Upper lobe of left lung (tissue), 4 donors: ENCODE measurements around the gene BOC.

Experiments
- EP300 ChIP-seq, 4 donors: sonication (generic); formaldehyde crosslinking; IDR thresholded peaks; one replicate each; pipeline ENCODE4 v1.5.1; 2017; ENCODE audit warnings: antibody characterized with exemption in 4 of 4, control low read depth in 2 of 4
- POLR2A ChIP-seq, 4 donors: fragments of 450-650 bp; IDR thresholded peaks; one replicate each; pipeline ENCODE4 v1.5.1; 2016 to 2017; ENCODE audit warnings: antibody characterized with exemption in 4 of 4, mild to moderate bottlenecking in 2 of 4
- POLR2AphosphoS5 ChIP-seq, 2 donors: sonication (generic); formaldehyde crosslinking; IDR thresholded peaks; one replicate each; pipeline ENCODE4 v1.5.1; 2017; ENCODE audit warnings: antibody characterized with exemption in 2 of 2
- TF ChIP-seq, protein P1 (sequence below), 6 experiments: fragments of 450-650 bp in 4 of 6; fragments of 200-600 bp in 2 of 6; sonication (generic) in 2 of 6; IDR thresholded peaks; one replicate each; pipeline ENCODE4 v1.5.1; 2016 to 2019; ENCODE audit warnings: antibody characterized with exemption in 6 of 6

DNA sequence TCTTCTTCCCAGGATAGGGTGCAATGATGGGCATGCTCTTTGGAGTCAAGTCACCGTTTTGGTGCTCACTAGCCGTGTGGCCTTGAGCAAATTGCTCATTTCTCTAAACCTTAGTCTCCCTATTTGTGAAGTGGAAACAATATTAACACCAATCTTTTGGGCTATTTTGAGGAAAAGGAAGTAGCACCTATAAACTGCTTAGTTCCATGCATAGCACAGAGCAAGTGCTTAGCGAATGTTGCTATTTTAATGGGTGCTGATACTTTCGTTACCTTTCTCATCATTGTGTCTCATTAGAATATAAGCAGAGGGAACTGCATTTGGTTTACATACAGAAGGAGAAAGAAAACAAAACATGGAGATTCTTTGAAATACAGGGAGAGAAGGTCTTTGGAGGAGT lies 66.1 kb downstream of the BOC start:
- TF ChIP-seq POLR2AphosphoS5 (IDR thresholded peaks at IDR 0.05) (no peak), POLR2A (IDR thresholded peaks at IDR 0.05) (no peak), EP300 (IDR thresholded peaks at IDR 0.05) (no peak)
- TF ChIP-seq, protein P1, sequence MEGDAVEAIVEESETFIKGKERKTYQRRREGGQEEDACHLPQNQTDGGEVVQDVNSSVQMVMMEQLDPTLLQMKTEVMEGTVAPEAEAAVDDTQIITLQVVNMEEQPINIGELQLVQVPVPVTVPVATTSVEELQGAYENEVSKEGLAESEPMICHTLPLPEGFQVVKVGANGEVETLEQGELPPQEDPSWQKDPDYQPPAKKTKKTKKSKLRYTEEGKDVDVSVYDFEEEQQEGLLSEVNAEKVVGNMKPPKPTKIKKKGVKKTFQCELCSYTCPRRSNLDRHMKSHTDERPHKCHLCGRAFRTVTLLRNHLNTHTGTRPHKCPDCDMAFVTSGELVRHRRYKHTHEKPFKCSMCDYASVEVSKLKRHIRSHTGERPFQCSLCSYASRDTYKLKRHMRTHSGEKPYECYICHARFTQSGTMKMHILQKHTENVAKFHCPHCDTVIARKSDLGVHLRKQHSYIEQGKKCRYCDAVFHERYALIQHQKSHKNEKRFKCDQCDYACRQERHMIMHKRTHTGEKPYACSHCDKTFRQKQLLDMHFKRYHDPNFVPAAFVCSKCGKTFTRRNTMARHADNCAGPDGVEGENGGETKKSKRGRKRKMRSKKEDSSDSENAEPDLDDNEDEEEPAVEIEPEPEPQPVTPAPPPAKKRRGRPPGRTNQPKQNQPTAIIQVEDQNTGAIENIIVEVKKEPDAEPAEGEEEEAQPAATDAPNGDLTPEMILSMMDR (IDR thresholded peaks at IDR 0.05), result no peak
